Uterus (tissue), 4 donors: ENCODE data around the gene DYTN. TPM values are rescaled to one million over a fixed set of nuclear protein-coding genes. Genes with fewer than 3 reads are reported as not detected.
A peak's percentile ranks its signal among the peaks of the same experiment; 100 is the strongest.

Experiments used
- DNase-seq, 2 donors: peaks; one replicate each; pipeline ENCODE4 v3.0.0-alpha.2; 2019 to 2020
- H3K27ac ChIP-seq, 2 donors: fragments of 200-600 bp; sonication (generic); 1 replicate in 1 of 2; 2 replicates in 1 of 2; pipeline ENCODE4 v1.5.1; 2016 to 2018
- H3K27me3 ChIP-seq, 2 donors: fragments of 200-600 bp; sonication (generic); one replicate each; pipeline ENCODE4 v1.5.1; 2018 to 2019; ENCODE audit warnings: control low read depth in 1 of 2
- H3K36me3 ChIP-seq, 2 donors: fragments of 200-600 bp; sonication (generic); one replicate each; pipeline ENCODE4 v1.5.1; 2019; ENCODE audit warnings: control low read depth in 1 of 2
- H3K4me1 ChIP-seq, 2 donors: fragments of 200-600 bp; sonication (generic); one replicate each; pipeline ENCODE4 v1.5.1; 2018 to 2019; ENCODE audit warnings: control low read depth in 1 of 2
- H3K4me3 ChIP-seq, 2 donors: fragments of 200-600 bp; sonication (generic); 1 replicate in 1 of 2; 2 replicates in 1 of 2; pipeline ENCODE4 v1.5.1; 2018 to 2019; ENCODE audit warnings: mild to moderate bottlenecking in 1 of 2
- H3K9me3 ChIP-seq, 2 donors: fragments of 200-600 bp; sonication (generic); one replicate each; pipeline ENCODE4 v1.5.1; 2019; ENCODE audit warnings: control low read depth in 1 of 2
- POLR2A ChIP-seq, 2 donors: fragments of 450-650 bp; IDR thresholded peaks; one replicate each; pipeline ENCODE4 v1.6.1; 2016; ENCODE audit warnings: antibody characterized with exemption in 2 of 2, mild to moderate bottlenecking in 1 of 2, moderate library complexity in 1 of 2
- intact Hi-C: fragments of 100-400 bp; cut with DNase I; formaldehyde crosslinking; loops from one replicate; pipeline ENCODE4 v1.15.1; 2023; ENCODE audit warnings: low total_unique reads
- total RNA-seq, 4 donors: library from RNA; depleted of rRNA in 3 of 4; stranded (reverse); fragments of >200 nt in 3 of 4; gene quantifications; one replicate each; pipeline versions ENCODE4 v1.1.0 to v1.2.4, GENCODE V29; 2014 to 2023
- TF ChIP-seq, protein P1 (sequence below), 4 experiments: fragments of 200-600 bp in 2 of 4; fragments of 450-650 bp in 2 of 4; sonication (generic) in 2 of 4; IDR thresholded peaks; one replicate each; pipeline ENCODE4 v1.5.1; 2016 to 2019; ENCODE audit warnings: antibody characterized with exemption in 4 of 4, mild to moderate bottlenecking in 2 of 4, moderate library complexity in 1 of 4
- donor health status: DM: yes; HTN: yes; CAD: no.

The DYTN gene, protein sequence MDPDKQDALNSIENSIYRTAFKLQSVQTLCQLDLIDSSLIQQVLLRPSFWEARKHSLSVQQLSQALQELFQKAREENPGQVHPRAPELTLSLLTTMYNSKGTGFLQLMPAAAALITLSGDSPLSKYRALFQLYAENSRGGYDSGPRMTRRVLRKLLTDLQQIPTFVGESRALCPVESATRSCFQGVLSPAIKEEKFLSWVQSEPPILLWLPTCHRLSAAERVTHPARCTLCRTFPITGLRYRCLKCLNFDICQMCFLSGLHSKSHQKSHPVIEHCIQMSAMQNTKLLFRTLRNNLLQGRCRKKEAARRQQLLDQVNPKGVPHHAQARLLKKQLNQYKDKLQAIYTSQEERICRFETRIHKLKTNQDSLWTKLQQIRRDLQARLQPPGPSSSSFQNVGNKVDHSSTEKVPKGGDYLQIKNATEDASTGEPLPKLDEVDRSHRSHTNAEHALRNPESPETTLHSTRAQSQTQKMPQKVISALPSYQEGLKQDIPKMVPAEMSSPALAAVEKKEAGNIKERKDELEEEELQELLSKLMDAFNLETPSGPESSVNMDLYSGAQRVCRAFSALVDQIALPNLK
- total RNA-seq = not detected

DNA sequence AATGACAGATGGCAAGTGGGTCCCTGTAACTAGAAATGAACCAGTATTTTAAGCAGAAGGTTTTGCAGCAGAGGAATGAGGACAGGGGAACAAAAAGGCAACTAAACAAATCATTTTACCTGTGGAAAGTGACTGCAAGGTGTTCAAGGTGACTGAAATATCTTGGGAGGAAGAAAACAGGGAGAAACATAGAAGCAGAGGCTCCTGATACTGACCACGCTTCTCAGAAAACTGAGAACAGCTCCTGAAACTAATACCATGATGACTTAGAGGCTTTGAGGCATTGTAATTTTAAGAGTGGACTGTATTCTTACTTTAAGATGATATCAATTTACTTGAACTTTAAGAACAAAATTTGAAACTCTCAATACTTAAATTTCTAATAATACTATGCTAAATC is at the start of gene DYTN:
Gene DYTN, minus strand, starts transcription at position 101 of the 400 bp plus-strand sequence. CDS start 117 bp downstream, outside the sequence.
- Histone ChIP-seq H3K9me3 (no peaks in the 10 kb centered on the region), H3K4me1 (no peaks in the 10 kb centered on the region), H3K27ac (no peak within 1 kb of the TSS), H3K36me3 (no peaks in the 10 kb centered on the region), H3K4me3 (no peak within 1 kb of the TSS), H3K27me3 (no peaks in the 10 kb centered on the region)
- intact Hi-C loops = no loop called here
- no peak for DNase-seq
- TF ChIP-seq POLR2A (IDR thresholded peaks at IDR 0.05) = no peak
- TF ChIP-seq, protein P1, sequence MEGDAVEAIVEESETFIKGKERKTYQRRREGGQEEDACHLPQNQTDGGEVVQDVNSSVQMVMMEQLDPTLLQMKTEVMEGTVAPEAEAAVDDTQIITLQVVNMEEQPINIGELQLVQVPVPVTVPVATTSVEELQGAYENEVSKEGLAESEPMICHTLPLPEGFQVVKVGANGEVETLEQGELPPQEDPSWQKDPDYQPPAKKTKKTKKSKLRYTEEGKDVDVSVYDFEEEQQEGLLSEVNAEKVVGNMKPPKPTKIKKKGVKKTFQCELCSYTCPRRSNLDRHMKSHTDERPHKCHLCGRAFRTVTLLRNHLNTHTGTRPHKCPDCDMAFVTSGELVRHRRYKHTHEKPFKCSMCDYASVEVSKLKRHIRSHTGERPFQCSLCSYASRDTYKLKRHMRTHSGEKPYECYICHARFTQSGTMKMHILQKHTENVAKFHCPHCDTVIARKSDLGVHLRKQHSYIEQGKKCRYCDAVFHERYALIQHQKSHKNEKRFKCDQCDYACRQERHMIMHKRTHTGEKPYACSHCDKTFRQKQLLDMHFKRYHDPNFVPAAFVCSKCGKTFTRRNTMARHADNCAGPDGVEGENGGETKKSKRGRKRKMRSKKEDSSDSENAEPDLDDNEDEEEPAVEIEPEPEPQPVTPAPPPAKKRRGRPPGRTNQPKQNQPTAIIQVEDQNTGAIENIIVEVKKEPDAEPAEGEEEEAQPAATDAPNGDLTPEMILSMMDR (IDR thresholded peaks at IDR 0.05) = no peak

GRCh38 chr2:206766057-206766930 is 48.1 kb upstream of the DYTN start:
- peak overlapping the region; percentile 81 to 89 for H3K27ac ChIP-seq
- intact Hi-C loops = no loop called here

GRCh38 chr2:206765242-206766056 is 47.3 kb upstream of the DYTN start, which contains the start of the genes FASTKD2 and MDH1B:
Gene FASTKD2 (plus strand): TSS chr2:206765606. CDS start chr2:206766694, 1,088 bp downstream.
Gene MDH1B (minus strand): TSS chr2:206765328. CDS start chr2:206765271, 57 bp downstream.
- peak within 1 kb of the TSS; percentile 74 to 75 for H3K4me3 ChIP-seq
- H3K27me3 ChIP-seq = no peaks in the 10 kb centered on the region
- H3K27ac ChIP-seq = peak within 1 kb of the TSS; percentile 81 to 89
- TF ChIP-seq, protein P1 (IDR thresholded peaks at IDR 0.05) = no peak
- TF ChIP-seq POLR2A (IDR thresholded peaks at IDR 0.05) = peak in 1 of 2 donors; percentile 41
- peak; percentile 92 for DNase-seq
- H3K36me3 ChIP-seq = no peaks in the 10 kb centered on the region
- intact Hi-C loops = no loop called here
- H3K9me3 ChIP-seq = no peaks in the 10 kb centered on the region
- H3K4me1 ChIP-seq = peaks cover 0 to 9% of the 10 kb centered on the region in 2 donors

More at GRCh38 chr2:206766057-206766930, 48.1 kb upstream of the DYTN start:
- H3K27me3 ChIP-seq = no peaks in the 10 kb centered on the region
- no peaks in the 10 kb centered on the region for H3K9me3 ChIP-seq
- no peak for DNase-seq
- H3K36me3 ChIP-seq = no peaks in the 10 kb centered on the region
- peaks cover 0 to 9% of the 10 kb centered on the region in 2 donors for H3K4me1 ChIP-seq
- peak overlapping the region; percentile 74 to 75 for H3K4me3 ChIP-seq
- no peak for TF ChIP-seq POLR2A (IDR thresholded peaks at IDR 0.05)
- TF ChIP-seq, protein P1 (IDR thresholded peaks at IDR 0.05) = no peak

GRCh38 chr2:206764673-206765241 is 46.6 kb upstream of the DYTN start:
- intact Hi-C loops = no loop called here
- H3K4me1 ChIP-seq = peaks cover 0 to 9% of the 10 kb centered on the region in 2 donors

More at GRCh38 chr2:206764673-206765241, 46.6 kb upstream of the DYTN start:
- Histone ChIP-seq H3K4me3 (peak overlapping the region; percentile 74 to 75), H3K27me3 (no peaks in the 10 kb centered on the region), H3K27ac (peak overlapping the region; percentile 81 to 89), H3K9me3 (no peaks in the 10 kb centered on the region), H3K36me3 (no peaks in the 10 kb centered on the region)
- DNase-seq = no peak
- TF ChIP-seq POLR2A (IDR thresholded peaks at IDR 0.05) = no peak
- TF ChIP-seq, protein P1 (IDR thresholded peaks at IDR 0.05) = no peak
